Liver (tissue), 9 donors: ENCODE results near the gene VSNL1. TPM values are rescaled to one million over a fixed set of nuclear protein-coding genes. Genes with fewer than 3 reads are reported as not detected.

Source experiments
- DNase-seq: peaks from one replicate; pipeline ENCODE4 v3.0.0-alpha.2; 2017; ENCODE audit warnings: low spot score
- H3K27ac ChIP-seq, 2 donors: one replicate each; pipeline ENCODE4 v1.7.0; 2013; ENCODE audit warnings: inconsistent platforms in 2 of 2, low read length in 2 of 2, control low read depth in 1 of 2, low read depth in 1 of 2, mild to moderate bottlenecking in 1 of 2
- H3K27me3 ChIP-seq, 4 donors: one replicate each; pipeline versions ENCODE4 v1.6.1 to v1.7.0; 2013; ENCODE audit warnings: low read length in 3 of 4, inconsistent platforms in 1 of 4, mild to moderate bottlenecking in 1 of 4, moderate library complexity in 1 of 4; ENCODE audit not compliant: control insufficient read depth in 4 of 4, insufficient read depth in 4 of 4
- H3K36me3 ChIP-seq, 4 donors: one replicate each; pipeline versions ENCODE4 v1.6.1 to v1.7.0; 2013; ENCODE audit warnings: low read length in 3 of 4, mild to moderate bottlenecking in 3 of 4, low read depth in 1 of 4, moderate library complexity in 1 of 4; ENCODE audit not compliant: control insufficient read depth in 4 of 4, insufficient read depth in 3 of 4
- H3K4me1 ChIP-seq, 4 donors: one replicate each; pipeline versions ENCODE4 v1.6.1 to v1.7.0; 2013; ENCODE audit warnings: low read length in 3 of 4, mild to moderate bottlenecking in 3 of 4, moderate library complexity in 1 of 4; ENCODE audit not compliant: control insufficient read depth in 4 of 4, insufficient read depth in 4 of 4
- H3K4me3 ChIP-seq, 3 donors: one replicate each; pipeline versions ENCODE4 v1.6.1 to v1.7.0; 2013; ENCODE audit warnings: low read length in 3 of 3, control low read depth in 1 of 3, low read depth in 1 of 3, mild to moderate bottlenecking in 1 of 3
- H3K9ac ChIP-seq, 2 donors: one replicate each; pipeline ENCODE4 v1.7.0; 2013; ENCODE audit warnings: low read length in 2 of 2, mild to moderate bottlenecking in 2 of 2, moderate library complexity in 2 of 2, control low read depth in 1 of 2, low read depth in 1 of 2
- H3K9me3 ChIP-seq, 4 donors: one replicate each; pipeline versions ENCODE4 v1.6.1 to v1.7.0; 2013; ENCODE audit warnings: low read length in 3 of 4; ENCODE audit not compliant: control insufficient read depth in 4 of 4
- EGR1 ChIP-seq, 2 donors: IDR thresholded peaks; 2 replicates each; pipeline ENCODE4 v1.6.1; 2016 to 2018; ENCODE audit warnings: antibody characterized with exemption in 2 of 2, low read depth in 2 of 2
- FOXA1 ChIP-seq: IDR thresholded peaks from 2 replicates; pipeline ENCODE4 v1.6.1; 2016; ENCODE audit warnings: antibody characterized with exemption
- FOXA2 ChIP-seq: IDR thresholded peaks from 2 replicates; pipeline ENCODE4 v1.6.1; 2016; ENCODE audit warnings: antibody characterized with exemption
- GABPA ChIP-seq, 2 donors: IDR thresholded peaks in 1 of 2; conservative IDR thresholded peaks in 1 of 2; 2 replicates each; pipeline ENCODE4 v1.6.1; 2016; ENCODE audit warnings: antibody characterized with exemption in 2 of 2, mild to moderate bottlenecking in 1 of 2, moderate library complexity in 1 of 2
- HNF4A ChIP-seq, 2 donors: conservative IDR thresholded peaks; 2 replicates each; pipeline ENCODE4 v1.6.1; 2016; ENCODE audit warnings: antibody characterized with exemption in 2 of 2, mild to moderate bottlenecking in 2 of 2
- HNF4G ChIP-seq: IDR thresholded peaks from 2 replicates; pipeline ENCODE4 v1.6.1; 2016; ENCODE audit warnings: antibody characterized with exemption
- JUND ChIP-seq, 2 donors: IDR thresholded peaks; 2 replicates each; pipeline ENCODE4 v1.6.1; 2016; ENCODE audit warnings: antibody characterized with exemption in 2 of 2
- NR2F2 ChIP-seq: IDR thresholded peaks from 2 replicates; pipeline ENCODE4 v1.6.1; 2016; ENCODE audit warnings: antibody characterized with exemption
- RAD21 ChIP-seq, 2 donors: IDR thresholded peaks; 2 replicates each; pipeline ENCODE4 v1.6.1; 2016; ENCODE audit warnings: antibody characterized with exemption in 2 of 2, mild to moderate bottlenecking in 2 of 2
- RXRA ChIP-seq, 2 donors: IDR thresholded peaks; 2 replicates each; pipeline ENCODE4 v1.6.1; 2017 to 2018; ENCODE audit warnings: antibody characterized with exemption in 2 of 2, mild to moderate bottlenecking in 1 of 2
- SP1 ChIP-seq: IDR thresholded peaks from 2 replicates; pipeline ENCODE4 v1.6.1; 2018; ENCODE audit warnings: antibody characterized with exemption, mild to moderate bottlenecking
- TAF1 ChIP-seq: conservative IDR thresholded peaks from 2 replicates; pipeline ENCODE4 v1.6.1; 2016; ENCODE audit warnings: antibody characterized with exemption, mild to moderate bottlenecking
- YY1 ChIP-seq: IDR thresholded peaks from 2 replicates; pipeline ENCODE4 v1.6.1; 2016; ENCODE audit warnings: antibody characterized with exemption, mild to moderate bottlenecking
- WGBS: extraction: QIAGEN DNeasy Blood & Tissue Kit; methylation state at CpG from one replicate; pipeline ENCODE4 v1.1.7; 2013; 5-methylcytosine and 5-hydroxymethylcytosine counted together
- polyA plus RNA-seq, 2 donors: library from polyadenylated mRNA; stranded (reverse) in 1 of 2; unstranded in 1 of 2; fragments of 200-250 nt in 1 of 2; fragments of >200 nt in 1 of 2; fragmentation: Nextera tagmentation in 1 of 2; extraction: Ambion mirVana in 1 of 2; gene quantifications; one replicate each; pipeline versions ENCODE4 v1.2.1 to v1.2.3, GENCODE V29; 2013 to 2015
- total RNA-seq, 2 donors: library from RNA; depleted of rRNA; stranded (reverse); fragments of >200 nt; gene quantifications; one replicate each; pipeline ENCODE4 v1.2.3, GENCODE V29; 2014
- TF ChIP-seq, protein P1 (sequence below): IDR thresholded peaks from 2 replicates; pipeline ENCODE4 v1.6.1; 2016; ENCODE audit warnings: antibody characterized with exemption, mild to moderate bottlenecking
- TF ChIP-seq, protein P2 (sequence below): fragments of 150-350 bp; IDR thresholded peaks from 2 replicates; pipeline ENCODE4 v1.5.1; 2017; ENCODE audit warnings: improper control_type of control experiment, low read depth, low read length; ENCODE audit not compliant: missing input control
- TF ChIP-seq, protein P3 (sequence below): IDR thresholded peaks from 2 replicates; pipeline ENCODE4 v1.6.1; 2016; ENCODE audit warnings: antibody characterized with exemption
- TF ChIP-seq, protein P4 (sequence below): IDR thresholded peaks from 2 replicates; pipeline ENCODE4 v1.6.1; 2016; ENCODE audit warnings: antibody characterized with exemption
- donor health status: healthy.
- donor health status: healthy.
- donor health status: healthy.
- donor health status: healthy.
- donor health status: healthy.

Gene VSNL1
- total and polyA plus RNA-seq, 4 donors, result 2.2 to 32.9 (median 6.3) TPM

DNA sequence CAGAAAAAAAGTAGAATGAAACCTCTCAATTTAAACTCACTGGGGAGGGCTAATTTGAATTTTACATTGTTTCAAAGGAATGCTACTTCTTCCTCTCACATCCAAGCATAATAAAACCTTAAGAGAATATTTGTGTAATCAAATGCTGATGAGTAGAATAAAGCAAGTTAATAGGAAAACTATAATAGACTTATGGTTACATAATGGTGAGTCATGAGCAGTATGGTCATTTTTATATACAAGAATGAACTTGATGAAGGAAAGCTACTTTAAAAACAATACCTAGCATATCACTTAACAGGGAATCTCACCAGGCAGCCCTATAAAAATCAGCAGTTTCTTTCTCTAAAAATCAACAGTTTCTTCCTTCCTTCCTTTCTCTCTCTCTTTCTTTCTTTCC, 80.3 kb downstream of the VSNL1 start:
- Histone ChIP-seq H3K4me3 (no peak overlapping the region), H3K27ac (no peak overlapping the region), H3K4me1 (no peaks in the 10 kb centered on the region), H3K27me3 (no peaks in the 10 kb centered on the region), H3K9me3 (no peaks in the 10 kb centered on the region), H3K9ac (no peak overlapping the region), H3K36me3 (no peaks in the 10 kb centered on the region)
- no peak for DNase-seq
- TF ChIP-seq HNF4A (conservative IDR thresholded peaks at IDR 0.05) (no peak), JUND (IDR thresholded peaks at IDR 0.05) (no peak), FOXA1 (no peak), YY1 (no peak), RAD21 (IDR thresholded peaks at IDR 0.05) (no peak), HNF4G (no peak), GABPA (IDR thresholded peaks at IDR 0.05 in 1 of 2, conservative IDR thresholded peaks at IDR 0.05 in 1 of 2) (no peak), RXRA (IDR thresholded peaks at IDR 0.05) (no peak), EGR1 (IDR thresholded peaks at IDR 0.05; ENCODE audit: low read depth in 2 of 2) (no peak), NR2F2 (no peak), TAF1 (no peak), SP1 (no peak)
- TF ChIP-seq, protein P1, sequence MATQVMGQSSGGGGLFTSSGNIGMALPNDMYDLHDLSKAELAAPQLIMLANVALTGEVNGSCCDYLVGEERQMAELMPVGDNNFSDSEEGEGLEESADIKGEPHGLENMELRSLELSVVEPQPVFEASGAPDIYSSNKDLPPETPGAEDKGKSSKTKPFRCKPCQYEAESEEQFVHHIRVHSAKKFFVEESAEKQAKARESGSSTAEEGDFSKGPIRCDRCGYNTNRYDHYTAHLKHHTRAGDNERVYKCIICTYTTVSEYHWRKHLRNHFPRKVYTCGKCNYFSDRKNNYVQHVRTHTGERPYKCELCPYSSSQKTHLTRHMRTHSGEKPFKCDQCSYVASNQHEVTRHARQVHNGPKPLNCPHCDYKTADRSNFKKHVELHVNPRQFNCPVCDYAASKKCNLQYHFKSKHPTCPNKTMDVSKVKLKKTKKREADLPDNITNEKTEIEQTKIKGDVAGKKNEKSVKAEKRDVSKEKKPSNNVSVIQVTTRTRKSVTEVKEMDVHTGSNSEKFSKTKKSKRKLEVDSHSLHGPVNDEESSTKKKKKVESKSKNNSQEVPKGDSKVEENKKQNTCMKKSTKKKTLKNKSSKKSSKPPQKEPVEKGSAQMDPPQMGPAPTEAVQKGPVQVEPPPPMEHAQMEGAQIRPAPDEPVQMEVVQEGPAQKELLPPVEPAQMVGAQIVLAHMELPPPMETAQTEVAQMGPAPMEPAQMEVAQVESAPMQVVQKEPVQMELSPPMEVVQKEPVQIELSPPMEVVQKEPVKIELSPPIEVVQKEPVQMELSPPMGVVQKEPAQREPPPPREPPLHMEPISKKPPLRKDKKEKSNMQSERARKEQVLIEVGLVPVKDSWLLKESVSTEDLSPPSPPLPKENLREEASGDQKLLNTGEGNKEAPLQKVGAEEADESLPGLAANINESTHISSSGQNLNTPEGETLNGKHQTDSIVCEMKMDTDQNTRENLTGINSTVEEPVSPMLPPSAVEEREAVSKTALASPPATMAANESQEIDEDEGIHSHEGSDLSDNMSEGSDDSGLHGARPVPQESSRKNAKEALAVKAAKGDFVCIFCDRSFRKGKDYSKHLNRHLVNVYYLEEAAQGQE, result no peak
- TF ChIP-seq, protein P2, sequence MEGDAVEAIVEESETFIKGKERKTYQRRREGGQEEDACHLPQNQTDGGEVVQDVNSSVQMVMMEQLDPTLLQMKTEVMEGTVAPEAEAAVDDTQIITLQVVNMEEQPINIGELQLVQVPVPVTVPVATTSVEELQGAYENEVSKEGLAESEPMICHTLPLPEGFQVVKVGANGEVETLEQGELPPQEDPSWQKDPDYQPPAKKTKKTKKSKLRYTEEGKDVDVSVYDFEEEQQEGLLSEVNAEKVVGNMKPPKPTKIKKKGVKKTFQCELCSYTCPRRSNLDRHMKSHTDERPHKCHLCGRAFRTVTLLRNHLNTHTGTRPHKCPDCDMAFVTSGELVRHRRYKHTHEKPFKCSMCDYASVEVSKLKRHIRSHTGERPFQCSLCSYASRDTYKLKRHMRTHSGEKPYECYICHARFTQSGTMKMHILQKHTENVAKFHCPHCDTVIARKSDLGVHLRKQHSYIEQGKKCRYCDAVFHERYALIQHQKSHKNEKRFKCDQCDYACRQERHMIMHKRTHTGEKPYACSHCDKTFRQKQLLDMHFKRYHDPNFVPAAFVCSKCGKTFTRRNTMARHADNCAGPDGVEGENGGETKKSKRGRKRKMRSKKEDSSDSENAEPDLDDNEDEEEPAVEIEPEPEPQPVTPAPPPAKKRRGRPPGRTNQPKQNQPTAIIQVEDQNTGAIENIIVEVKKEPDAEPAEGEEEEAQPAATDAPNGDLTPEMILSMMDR, result no peak
- TF ChIP-seq, protein P3, sequence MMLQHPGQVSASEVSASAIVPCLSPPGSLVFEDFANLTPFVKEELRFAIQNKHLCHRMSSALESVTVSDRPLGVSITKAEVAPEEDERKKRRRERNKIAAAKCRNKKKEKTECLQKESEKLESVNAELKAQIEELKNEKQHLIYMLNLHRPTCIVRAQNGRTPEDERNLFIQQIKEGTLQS, result no peak
- TF ChIP-seq, protein P4, sequence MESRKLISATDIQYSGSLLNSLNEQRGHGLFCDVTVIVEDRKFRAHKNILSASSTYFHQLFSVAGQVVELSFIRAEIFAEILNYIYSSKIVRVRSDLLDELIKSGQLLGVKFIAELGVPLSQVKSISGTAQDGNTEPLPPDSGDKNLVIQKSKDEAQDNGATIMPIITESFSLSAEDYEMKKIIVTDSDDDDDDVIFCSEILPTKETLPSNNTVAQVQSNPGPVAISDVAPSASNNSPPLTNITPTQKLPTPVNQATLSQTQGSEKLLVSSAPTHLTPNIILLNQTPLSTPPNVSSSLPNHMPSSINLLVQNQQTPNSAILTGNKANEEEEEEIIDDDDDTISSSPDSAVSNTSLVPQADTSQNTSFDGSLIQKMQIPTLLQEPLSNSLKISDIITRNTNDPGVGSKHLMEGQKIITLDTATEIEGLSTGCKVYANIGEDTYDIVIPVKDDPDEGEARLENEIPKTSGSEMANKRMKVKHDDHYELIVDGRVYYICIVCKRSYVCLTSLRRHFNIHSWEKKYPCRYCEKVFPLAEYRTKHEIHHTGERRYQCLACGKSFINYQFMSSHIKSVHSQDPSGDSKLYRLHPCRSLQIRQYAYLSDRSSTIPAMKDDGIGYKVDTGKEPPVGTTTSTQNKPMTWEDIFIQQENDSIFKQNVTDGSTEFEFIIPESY, result no peak

DNA sequence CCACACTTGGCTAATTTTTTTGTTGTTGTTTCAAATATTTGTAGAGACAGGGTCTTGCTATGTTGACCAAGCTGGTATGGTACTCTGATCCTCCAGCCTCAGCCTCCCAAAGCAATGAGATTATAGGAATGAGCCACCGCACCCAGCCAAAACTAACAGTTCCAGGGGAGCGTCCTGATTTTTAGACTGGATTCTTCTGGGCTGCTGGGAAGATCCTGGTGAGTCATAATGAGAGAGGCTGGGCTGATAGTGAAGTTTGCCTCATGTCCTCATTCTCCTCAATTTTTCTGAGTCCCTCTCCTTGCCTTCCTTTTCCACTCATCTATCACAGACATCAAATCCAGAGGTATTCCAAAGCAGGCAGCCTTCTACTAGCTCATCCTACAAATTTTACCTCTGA, 81.3 kb downstream of the VSNL1 start:
- Histone ChIP-seq H3K9me3 (no peaks in the 10 kb centered on the region), H3K36me3 (peaks cover 0 to under 1% (median 0%) of the 10 kb centered on the region in 4 donors), H3K9ac (no peak overlapping the region), H3K27ac (no peak overlapping the region), H3K27me3 (no peaks in the 10 kb centered on the region), H3K4me1 (no peaks in the 10 kb centered on the region), H3K4me3 (no peak overlapping the region)
- 99% methylated on average over 2 of the region's 2 CpGs for WGBS
- DNase-seq, result no peak
- TF ChIP-seq RXRA (IDR thresholded peaks at IDR 0.05), result no peak
- TF ChIP-seq GABPA (IDR thresholded peaks at IDR 0.05 in 1 of 2, conservative IDR thresholded peaks at IDR 0.05 in 1 of 2), result no peak
- no peak for TF ChIP-seq RAD21 (IDR thresholded peaks at IDR 0.05)
- TF ChIP-seq, protein P2, result no peak
- TF ChIP-seq FOXA1, result no peak
- no peak for TF ChIP-seq EGR1 (IDR thresholded peaks at IDR 0.05; ENCODE audit: low read depth in 2 of 2)
- TF ChIP-seq FOXA2, result no peak
- TF ChIP-seq JUND (IDR thresholded peaks at IDR 0.05), result no peak
- TF ChIP-seq HNF4A (conservative IDR thresholded peaks at IDR 0.05), result no peak
- TF ChIP-seq NR2F2, result no peak
- TF ChIP-seq YY1, result no peak
- no peak for TF ChIP-seq TAF1
- TF ChIP-seq, protein P3, result no peak
- TF ChIP-seq, protein P4, result no peak
- no peak for TF ChIP-seq SP1
